GM18502 (cell line): ENCODE data around the gene OGDH.

Experiments
- ATAC-seq: cut with Tn5 transposase; IDR thresholded peaks from one replicate; pipeline ENCODE4 v1.9.1; 2021; ENCODE audit warnings: mild to moderate bottlenecking; ENCODE audit not compliant: unreplicated experiment, poor library complexity

The OGDH gene

GRCh38 chr7:44636041-44636584, 29.7 kb downstream of the OGDH start:
- ATAC-seq: no peak

GRCh38 chr7:44636926-44637325, 30.5 kb downstream of the OGDH start:
- no peak for ATAC-seq

GRCh38 chr7:44637788-44638594, 31.6 kb downstream of the OGDH start:
- ATAC-seq: peak; percentile 52

GRCh38 chr7:44638611-44639557, 32.5 kb downstream of the OGDH start:
- peak; percentile 80 for ATAC-seq

GRCh38 chr7:44639671-44640321, 33.4 kb downstream of the OGDH start:
- no peak for ATAC-seq

- ATAC-seq: no peak
Observed at GRCh38 chr7:44643206-44643605, 36.8 kb downstream of the OGDH start.

GRCh38 chr7:44645254-44645653, 38.8 kb downstream of the OGDH start:
- no peak for ATAC-seq

- no peak for ATAC-seq
Observed at GRCh38 chr7:44645696-44646095, 39.3 kb downstream of the OGDH start.

- ATAC-seq: no peak
Observed at GRCh38 chr7:44646176-44646920, 39.9 kb downstream of the OGDH start.

- ATAC-seq: no peak
Observed at GRCh38 chr7:44646921-44647636, 40.7 kb downstream of the OGDH start.

GRCh38 chr7:44647981-44648714, 41.7 kb downstream of the OGDH start:
- ATAC-seq: no peak

- ATAC-seq: no peak
Observed at GRCh38 chr7:44650242-44650641, 43.8 kb downstream of the OGDH start.

GRCh38 chr7:44650772-44651171, 44.3 kb downstream of the OGDH start:
- no peak for ATAC-seq

- ATAC-seq: no peak
Observed at GRCh38 chr7:44652535-44652934, 46.1 kb downstream of the OGDH start.

- no peak for ATAC-seq
Observed at GRCh38 chr7:44654255-44654796, 47.9 kb downstream of the OGDH start.

GRCh38 chr7:44655341-44655740, 48.9 kb downstream of the OGDH start:
- no peak for ATAC-seq

- no peak for ATAC-seq
Observed at GRCh38 chr7:44658979-44659378, 52.6 kb downstream of the OGDH start.

- no peak for ATAC-seq
Observed at GRCh38 chr7:44661233-44661632, 54.8 kb downstream of the OGDH start.
